ENCODE measurements around the gene TBC1D2. TPM values are rescaled to one million over a fixed set of nuclear protein-coding genes. Genes with fewer than 3 reads are reported as not detected.

Gene TBC1D2
- total and polyA plus RNA-seq, 2 experiments from 2014 or later, result 3.7 to 6.8 TPM

DNA sequence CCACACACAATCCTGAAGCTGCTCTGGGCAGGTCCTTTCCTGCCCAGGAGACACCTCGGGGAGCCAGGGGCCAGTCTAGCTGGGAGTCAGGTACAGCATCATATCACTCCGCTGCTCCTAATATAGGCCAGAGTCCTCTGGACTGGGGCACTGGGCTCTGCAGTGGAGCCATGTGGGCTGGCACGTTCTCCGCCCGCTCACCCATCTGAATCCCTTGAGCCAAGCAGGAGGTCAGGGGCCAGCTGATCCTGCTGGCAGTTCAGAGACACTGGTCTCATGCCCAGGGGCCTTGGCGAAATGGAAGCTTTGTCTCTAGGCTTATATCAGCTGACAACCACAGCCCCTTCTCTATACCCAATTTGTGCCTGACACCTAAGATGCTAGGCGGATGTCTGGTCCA is 53.7 kb downstream of the TBC1D2 start (continued):
- TF ChIP-seq, protein P1, sequence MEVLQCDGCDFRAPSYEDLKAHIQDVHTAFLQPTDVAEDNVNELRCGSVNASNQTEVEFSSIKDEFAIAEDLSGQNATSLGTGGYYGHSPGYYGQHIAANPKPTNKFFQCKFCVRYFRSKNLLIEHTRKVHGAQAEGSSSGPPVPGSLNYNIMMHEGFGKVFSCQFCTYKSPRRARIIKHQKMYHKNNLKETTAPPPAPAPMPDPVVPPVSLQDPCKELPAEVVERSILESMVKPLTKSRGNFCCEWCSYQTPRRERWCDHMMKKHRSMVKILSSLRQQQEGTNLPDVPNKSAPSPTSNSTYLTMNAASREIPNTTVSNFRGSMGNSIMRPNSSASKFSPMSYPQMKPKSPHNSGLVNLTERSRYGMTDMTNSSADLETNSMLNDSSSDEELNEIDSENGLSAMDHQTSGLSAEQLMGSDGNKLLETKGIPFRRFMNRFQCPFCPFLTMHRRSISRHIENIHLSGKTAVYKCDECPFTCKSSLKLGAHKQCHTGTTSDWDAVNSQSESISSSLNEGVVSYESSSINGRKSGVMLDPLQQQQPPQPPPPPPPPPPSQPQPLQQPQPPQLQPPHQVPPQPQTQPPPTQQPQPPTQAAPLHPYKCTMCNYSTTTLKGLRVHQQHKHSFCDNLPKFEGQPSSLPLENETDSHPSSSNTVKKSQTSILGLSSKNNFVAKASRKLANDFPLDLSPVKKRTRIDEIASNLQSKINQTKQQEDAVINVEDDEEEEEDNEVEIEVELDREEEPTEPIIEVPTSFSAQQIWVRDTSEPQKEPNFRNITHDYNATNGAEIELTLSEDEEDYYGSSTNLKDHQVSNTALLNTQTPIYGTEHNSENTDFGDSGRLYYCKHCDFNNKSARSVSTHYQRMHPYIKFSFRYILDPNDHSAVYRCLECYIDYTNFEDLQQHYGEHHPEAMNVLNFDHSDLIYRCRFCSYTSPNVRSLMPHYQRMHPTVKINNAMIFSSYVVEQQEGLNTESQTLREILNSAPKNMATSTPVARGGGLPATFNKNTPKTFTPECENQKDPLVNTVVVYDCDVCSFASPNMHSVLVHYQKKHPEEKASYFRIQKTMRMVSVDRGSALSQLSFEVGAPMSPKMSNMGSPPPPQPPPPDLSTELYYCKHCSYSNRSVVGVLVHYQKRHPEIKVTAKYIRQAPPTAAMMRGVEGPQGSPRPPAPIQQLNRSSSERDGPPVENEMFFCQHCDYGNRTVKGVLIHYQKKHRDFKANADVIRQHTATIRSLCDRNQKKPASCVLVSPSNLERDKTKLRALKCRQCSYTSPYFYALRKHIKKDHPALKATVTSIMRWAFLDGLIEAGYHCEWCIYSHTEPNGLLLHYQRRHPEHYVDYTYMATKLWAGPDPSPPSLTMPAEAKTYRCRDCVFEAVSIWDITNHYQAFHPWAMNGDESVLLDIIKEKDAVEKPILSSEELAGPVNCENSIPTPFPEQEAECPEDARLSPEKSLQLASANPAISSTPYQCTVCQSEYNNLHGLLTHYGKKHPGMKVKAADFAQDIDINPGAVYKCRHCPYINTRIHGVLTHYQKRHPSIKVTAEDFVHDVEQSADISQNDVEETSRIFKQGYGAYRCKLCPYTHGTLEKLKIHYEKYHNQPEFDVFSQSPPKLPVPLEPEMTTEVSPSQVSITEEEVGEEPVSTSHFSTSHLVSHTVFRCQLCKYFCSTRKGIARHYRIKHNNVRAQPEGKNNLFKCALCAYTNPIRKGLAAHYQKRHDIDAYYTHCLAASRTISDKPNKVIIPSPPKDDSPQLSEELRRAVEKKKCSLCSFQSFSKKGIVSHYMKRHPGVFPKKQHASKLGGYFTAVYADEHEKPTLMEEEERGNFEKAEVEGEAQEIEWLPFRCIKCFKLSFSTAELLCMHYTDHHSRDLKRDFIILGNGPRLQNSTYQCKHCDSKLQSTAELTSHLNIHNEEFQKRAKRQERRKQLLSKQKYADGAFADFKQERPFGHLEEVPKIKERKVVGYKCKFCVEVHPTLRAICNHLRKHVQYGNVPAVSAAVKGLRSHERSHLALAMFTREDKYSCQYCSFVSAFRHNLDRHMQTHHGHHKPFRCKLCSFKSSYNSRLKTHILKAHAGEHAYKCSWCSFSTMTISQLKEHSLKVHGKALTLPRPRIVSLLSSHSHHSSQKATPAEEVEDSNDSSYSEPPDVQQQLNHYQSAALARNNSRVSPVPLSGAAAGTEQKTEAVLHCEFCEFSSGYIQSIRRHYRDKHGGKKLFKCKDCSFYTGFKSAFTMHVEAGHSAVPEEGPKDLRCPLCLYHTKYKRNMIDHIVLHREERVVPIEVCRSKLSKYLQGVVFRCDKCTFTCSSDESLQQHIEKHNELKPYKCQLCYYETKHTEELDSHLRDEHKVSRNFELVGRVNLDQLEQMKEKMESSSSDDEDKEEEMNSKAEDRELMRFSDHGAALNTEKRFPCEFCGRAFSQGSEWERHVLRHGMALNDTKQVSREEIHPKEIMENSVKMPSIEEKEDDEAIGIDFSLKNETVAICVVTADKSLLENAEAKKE (CRISPR knock-in tag; IDR thresholded peaks at IDR 0.05), result no peak

DNA sequence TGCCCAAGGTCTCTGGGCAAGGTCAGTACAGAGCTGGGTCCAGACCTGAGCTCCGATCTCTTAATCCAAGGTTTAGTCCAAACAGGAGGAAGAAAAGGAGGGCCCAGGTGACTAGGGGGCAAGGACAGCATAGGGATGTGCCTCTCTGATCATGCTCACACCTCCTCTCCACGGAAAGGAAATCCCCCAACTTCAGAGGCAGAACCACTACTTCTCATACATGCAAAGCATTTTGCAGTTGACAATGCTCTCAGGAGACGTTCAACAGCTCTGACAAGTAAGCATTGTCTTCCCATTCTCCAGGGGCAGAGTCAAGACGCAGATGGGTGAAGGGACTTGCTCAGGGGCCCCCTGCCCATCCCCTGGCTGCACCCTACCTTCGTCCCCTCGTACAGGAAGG is 54.3 kb downstream of the TBC1D2 start:
- H3K79me2 ChIP-seq (replicated peaks; ENCODE audit: insufficient read depth), result no peaks in the 10 kb centered on the region
- H3K4me2 ChIP-seq, result no peak overlapping the region
- H3K4me1 ChIP-seq (ENCODE audit: insufficient read depth), result peaks cover 17% of the 10 kb centered on the region
- H3F3A ChIP-seq (replicated peaks; ENCODE audit: low read depth), result no peaks in the 10 kb centered on the region
- Mint-ChIP-seq H3K9me3 (no peaks in the 10 kb centered on the region), H3K27ac (no peak overlapping the region), H3K36me3 (ENCODE audit: low read depth) (no peaks in the 10 kb centered on the region; the same call in 2 of the 3 replicates), H3K4me1 (peaks cover 21% of the 10 kb centered on the region), H3K27me3 (ENCODE audit: insufficient read depth, low read depth, poor library complexity) (peaks cover 9% of the 10 kb centered on the region), H3K4me3 (no peak overlapping the region; the same call in 2 of the 3 replicates)
- no peaks in the 10 kb centered on the region for H3K9me2 ChIP-seq (ENCODE audit: insufficient read depth)
- H3K27ac ChIP-seq (ENCODE audit: low read depth), result no peak overlapping the region
- H4K20me1 ChIP-seq (replicated peaks; ENCODE audit: insufficient read depth), result no peaks in the 10 kb centered on the region
- H2AFZ ChIP-seq, result no peak overlapping the region
- no peaks in the 10 kb centered on the region for H3K27me3 ChIP-seq (ENCODE audit: insufficient read depth)
- H3K4me3 ChIP-seq, result no peak overlapping the region
- ATAC-seq, result no peak
- H3K36me3 ChIP-seq (ENCODE audit: insufficient read depth), result no peaks in the 10 kb centered on the region
- DNase-seq (ENCODE audit: low spot score), result no peak
- TF ChIP-seq POLR2AphosphoS5 (IDR thresholded peaks at IDR 0.05; ENCODE audit: low read depth) (no peak), NANOG (IDR thresholded peaks at IDR 0.05; ENCODE audit: borderline replicate concordance) (no peak), EZH2 (IDR thresholded peaks at IDR 0.05; ENCODE audit: low read depth, unreplicated experiment) (no peak), CREB1 (CRISPR knock-in tag; IDR thresholded peaks at IDR 0.05; ENCODE audit: low read depth) (no peak), EZH2phosphoT487 (IDR thresholded peaks at IDR 0.05; ENCODE audit: unreplicated experiment) (no peak), JUNB (IDR thresholded peaks at IDR 0.05; ENCODE audit: unreplicated experiment) (no peak), STAT1 (IDR thresholded peaks at IDR 0.05; ENCODE audit: unreplicated experiment) (no peak), ZNF114 (CRISPR knock-in tag; IDR thresholded peaks at IDR 0.05) (no peak)
- TF ChIP-seq, protein P2, sequence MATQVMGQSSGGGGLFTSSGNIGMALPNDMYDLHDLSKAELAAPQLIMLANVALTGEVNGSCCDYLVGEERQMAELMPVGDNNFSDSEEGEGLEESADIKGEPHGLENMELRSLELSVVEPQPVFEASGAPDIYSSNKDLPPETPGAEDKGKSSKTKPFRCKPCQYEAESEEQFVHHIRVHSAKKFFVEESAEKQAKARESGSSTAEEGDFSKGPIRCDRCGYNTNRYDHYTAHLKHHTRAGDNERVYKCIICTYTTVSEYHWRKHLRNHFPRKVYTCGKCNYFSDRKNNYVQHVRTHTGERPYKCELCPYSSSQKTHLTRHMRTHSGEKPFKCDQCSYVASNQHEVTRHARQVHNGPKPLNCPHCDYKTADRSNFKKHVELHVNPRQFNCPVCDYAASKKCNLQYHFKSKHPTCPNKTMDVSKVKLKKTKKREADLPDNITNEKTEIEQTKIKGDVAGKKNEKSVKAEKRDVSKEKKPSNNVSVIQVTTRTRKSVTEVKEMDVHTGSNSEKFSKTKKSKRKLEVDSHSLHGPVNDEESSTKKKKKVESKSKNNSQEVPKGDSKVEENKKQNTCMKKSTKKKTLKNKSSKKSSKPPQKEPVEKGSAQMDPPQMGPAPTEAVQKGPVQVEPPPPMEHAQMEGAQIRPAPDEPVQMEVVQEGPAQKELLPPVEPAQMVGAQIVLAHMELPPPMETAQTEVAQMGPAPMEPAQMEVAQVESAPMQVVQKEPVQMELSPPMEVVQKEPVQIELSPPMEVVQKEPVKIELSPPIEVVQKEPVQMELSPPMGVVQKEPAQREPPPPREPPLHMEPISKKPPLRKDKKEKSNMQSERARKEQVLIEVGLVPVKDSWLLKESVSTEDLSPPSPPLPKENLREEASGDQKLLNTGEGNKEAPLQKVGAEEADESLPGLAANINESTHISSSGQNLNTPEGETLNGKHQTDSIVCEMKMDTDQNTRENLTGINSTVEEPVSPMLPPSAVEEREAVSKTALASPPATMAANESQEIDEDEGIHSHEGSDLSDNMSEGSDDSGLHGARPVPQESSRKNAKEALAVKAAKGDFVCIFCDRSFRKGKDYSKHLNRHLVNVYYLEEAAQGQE (IDR thresholded peaks at IDR 0.05; ENCODE audit: unreplicated experiment), result no peak
- TF ChIP-seq, protein P3, sequence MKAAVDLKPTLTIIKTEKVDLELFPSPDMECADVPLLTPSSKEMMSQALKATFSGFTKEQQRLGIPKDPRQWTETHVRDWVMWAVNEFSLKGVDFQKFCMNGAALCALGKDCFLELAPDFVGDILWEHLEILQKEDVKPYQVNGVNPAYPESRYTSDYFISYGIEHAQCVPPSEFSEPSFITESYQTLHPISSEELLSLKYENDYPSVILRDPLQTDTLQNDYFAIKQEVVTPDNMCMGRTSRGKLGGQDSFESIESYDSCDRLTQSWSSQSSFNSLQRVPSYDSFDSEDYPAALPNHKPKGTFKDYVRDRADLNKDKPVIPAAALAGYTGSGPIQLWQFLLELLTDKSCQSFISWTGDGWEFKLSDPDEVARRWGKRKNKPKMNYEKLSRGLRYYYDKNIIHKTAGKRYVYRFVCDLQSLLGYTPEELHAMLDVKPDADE (IDR thresholded peaks at IDR 0.05), result no peak
- TF ChIP-seq, protein P4, sequence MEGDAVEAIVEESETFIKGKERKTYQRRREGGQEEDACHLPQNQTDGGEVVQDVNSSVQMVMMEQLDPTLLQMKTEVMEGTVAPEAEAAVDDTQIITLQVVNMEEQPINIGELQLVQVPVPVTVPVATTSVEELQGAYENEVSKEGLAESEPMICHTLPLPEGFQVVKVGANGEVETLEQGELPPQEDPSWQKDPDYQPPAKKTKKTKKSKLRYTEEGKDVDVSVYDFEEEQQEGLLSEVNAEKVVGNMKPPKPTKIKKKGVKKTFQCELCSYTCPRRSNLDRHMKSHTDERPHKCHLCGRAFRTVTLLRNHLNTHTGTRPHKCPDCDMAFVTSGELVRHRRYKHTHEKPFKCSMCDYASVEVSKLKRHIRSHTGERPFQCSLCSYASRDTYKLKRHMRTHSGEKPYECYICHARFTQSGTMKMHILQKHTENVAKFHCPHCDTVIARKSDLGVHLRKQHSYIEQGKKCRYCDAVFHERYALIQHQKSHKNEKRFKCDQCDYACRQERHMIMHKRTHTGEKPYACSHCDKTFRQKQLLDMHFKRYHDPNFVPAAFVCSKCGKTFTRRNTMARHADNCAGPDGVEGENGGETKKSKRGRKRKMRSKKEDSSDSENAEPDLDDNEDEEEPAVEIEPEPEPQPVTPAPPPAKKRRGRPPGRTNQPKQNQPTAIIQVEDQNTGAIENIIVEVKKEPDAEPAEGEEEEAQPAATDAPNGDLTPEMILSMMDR (conservative IDR thresholded peaks at IDR 0.05; ENCODE audit: low read depth in 2 of 2), result no peak
